Renal pelvis (tissue), 4 donors: ENCODE data around the gene PPP1R3D. TPM values are rescaled to one million over a fixed set of nuclear protein-coding genes. Genes with fewer than 3 reads are reported as not detected.
"Not testable (repeated sequence)": the region's sequence is repeated elsewhere in the genome, so short reads cannot be mapped to it uniquely, and the experiment has no call there.

Source experiments
- DNase-seq: peaks from one replicate; pipeline ENCODE4 v3.0.0-alpha.2; 2013
- polyA plus RNA-seq, 3 donors: library from polyadenylated mRNA; unstranded; fragments of 120-200 nt; gene quantifications; one replicate each; pipeline ENCODE4 v1.2.1, GENCODE V29; 2013; ENCODE audit not compliant: insufficient read length in 3 of 3

Gene PPP1R3D
- polyA plus RNA-seq, 3 donors, result 5.5 to 5.8 (median 5.6) TPM

- no peak for DNase-seq
Measured at GRCh38 chr20:59932616-59933295, 7.3 kb downstream of the PPP1R3D start.

GRCh38 chr20:59931511-59932312 lies 8.4 kb downstream of the PPP1R3D start:
- DNase-seq, result no peak

GRCh38 chr20:59925899-59926298 lies 14.2 kb downstream of the PPP1R3D start:
- DNase-seq, result no peak

- DNase-seq, result no peak
Measured at GRCh38 chr20:59925359-59925758, 14.7 kb downstream of the PPP1R3D start.

- no peak for DNase-seq
Measured at GRCh38 chr20:59923514-59923913, 16.6 kb downstream of the PPP1R3D start.

- no peak for DNase-seq
Measured at GRCh38 chr20:59920944-59921343, 19.2 kb downstream of the PPP1R3D start.

- no peak for DNase-seq
Measured at GRCh38 chr20:59912609-59913008, 27.5 kb downstream of the PPP1R3D start.

- DNase-seq, result no peak
Measured at GRCh38 chr20:59911041-59911440, 29.1 kb downstream of the PPP1R3D start.

GRCh38 chr20:59908855-59909254 lies 31.2 kb downstream of the PPP1R3D start:
- no peak for DNase-seq

GRCh38 chr20:59903621-59904020 lies 36.5 kb downstream of the PPP1R3D start:
- DNase-seq, result no peak

- DNase-seq, result no peak
Measured at GRCh38 chr20:59902470-59902869, 37.6 kb downstream of the PPP1R3D start.

GRCh38 chr20:59895908-59896307 lies 44.2 kb downstream of the PPP1R3D start:
- DNase-seq, result no peak

GRCh38 chr20:59891581-59891980 lies 48.5 kb downstream of the PPP1R3D start:
- DNase-seq, result no peak

GRCh38 chr20:59890035-59890434 lies 50.1 kb downstream of the PPP1R3D start:
- not testable (repeated sequence) for DNase-seq

- no peak for DNase-seq
Measured at GRCh38 chr20:59888050-59888449, 52.1 kb downstream of the PPP1R3D start.

Other genes with a start within 250 kb of the PPP1R3D start
- gene SYCP2, start 6.7 kb downstream of the PPP1R3D start, polyA plus RNA-seq, result 1 to 10 TPM; 4.9 to 9.3 (median 8.8) TPM
- 10 to 100 TPM; 18.3 to 22.9 (median 21.7) TPM for gene FAM217B, start 84 bp upstream of the PPP1R3D start, polyA plus RNA-seq
- gene CDH26, start 18.1 kb upstream of the PPP1R3D start, polyA plus RNA-seq, result 1 to 10 TPM in 2 of 3 donors, under 1 TPM in 1; 0.84 to 1.5 (median 1.5) TPM